Lung (tissue), 16 donors: ENCODE measurements around the gene KRTAP4-1. TPM values are rescaled to one million over a fixed set of nuclear protein-coding genes. Genes with fewer than 3 reads are reported as not detected.
"Not testable (repeated sequence)": the region's sequence is repeated elsewhere in the genome, so short reads cannot be mapped to it uniquely, and the experiment has no call there.

ENCODE experiments used
- ATAC-seq: fragments of 200-7000 bp; cut with Tn5 transposase; one replicate; pipeline ENCODE4 v1.9.1; 2020; ENCODE audit warnings: moderate number of reproducible peaks; ENCODE audit not compliant: insufficient read depth, low FRiP score
- DNase-seq, 3 donors: peaks; one replicate each; pipeline ENCODE4 v3.0.0-alpha.2; 2013 to 2017
- H3K27ac ChIP-seq, 2 donors: one replicate each; pipeline ENCODE4 v1.5.1; 2013; ENCODE audit warnings: mild to moderate bottlenecking in 2 of 2, moderate library complexity in 2 of 2, control low read depth in 1 of 2, inconsistent platforms in 1 of 2, low read depth in 1 of 2, low read length in 1 of 2
- H3K27me3 ChIP-seq, 3 donors: one replicate each; pipeline ENCODE4 v1.5.1; 2013; ENCODE audit warnings: low read length in 2 of 3; ENCODE audit not compliant: control insufficient read depth in 3 of 3, insufficient read depth in 3 of 3
- H3K36me3 ChIP-seq, 4 donors: one replicate each; pipeline ENCODE4 v1.5.1; 2013; ENCODE audit warnings: low read length in 4 of 4, mild to moderate bottlenecking in 1 of 4, moderate library complexity in 1 of 4; ENCODE audit not compliant: control insufficient read depth in 4 of 4, insufficient read depth in 4 of 4
- H3K4me1 ChIP-seq, 5 donors: one replicate each; pipeline ENCODE4 v1.5.1; 2013; ENCODE audit warnings: low read length in 5 of 5, mild to moderate bottlenecking in 2 of 5, moderate library complexity in 1 of 5; ENCODE audit not compliant: control insufficient read depth in 5 of 5, insufficient read depth in 5 of 5
- H3K4me3 ChIP-seq: one replicate; pipeline ENCODE4 v1.5.1; 2013; ENCODE audit warnings: mild to moderate bottlenecking, control low read depth, moderate library complexity
- H3K9ac ChIP-seq, 2 donors: one replicate each; pipeline ENCODE4 v1.5.1; 2013; ENCODE audit warnings: low read length in 2 of 2, control low read depth in 1 of 2; ENCODE audit not compliant: insufficient read depth in 1 of 2
- H3K9me3 ChIP-seq, 4 donors: one replicate each; pipeline ENCODE4 v1.5.1; 2013; ENCODE audit warnings: low read length in 3 of 4, mild to moderate bottlenecking in 1 of 4, moderate library complexity in 1 of 4; ENCODE audit not compliant: control insufficient read depth in 4 of 4, insufficient read depth in 3 of 4
- WGBS, 2 donors: extraction: QIAGEN DNeasy Blood & Tissue Kit; methylation state at CpG; one replicate each; pipeline ENCODE4 v1.1.7; 2013; 5-methylcytosine and 5-hydroxymethylcytosine counted together
- long read RNA-seq, 5 donors: transcript quantifications; one replicate each; lab custom pipeline, GENCODE V29; 2026
- polyA plus RNA-seq, 2 donors: library from polyadenylated mRNA; stranded (reverse); fragments of 200-250 nt; gene quantifications; one replicate each; pipeline ENCODE4 v1.2.1, GENCODE V29; 2013
- total RNA-seq, 2 donors: library from RNA; depleted of rRNA in 1 of 2; stranded (reverse); fragments of >200 nt in 1 of 2; gene quantifications; one replicate each; pipeline ENCODE4 v1.2.1, GENCODE V29; 2014 to 2021
- TF ChIP-seq, protein P1 (sequence below): IDR thresholded peaks from 2 replicates; pipeline ENCODE4 v1.5.1; 2012; ENCODE audit warnings: mild to moderate bottlenecking; ENCODE audit errors: control extremely low read depth, extremely low read depth
- donor health status: control.
- donor health status: control.
- donor health status: Bipolar disorder and iron deficiency.
- donor health status: healthy.
- donor health status: DM: yes; HTN: yes; CAD: no.

KRTAP4-1 gene
- not detected for total RNA-seq
- polyA plus RNA-seq = not detected
- long read RNA-seq, donor 1 = 0 reads
- long read RNA-seq, donor 2 = 0 reads
- long read RNA-seq, donor 3 = 0 reads
- long read RNA-seq, donor 4 = 0 reads
- long read RNA-seq, donor 5 = 0 reads

DNA sequence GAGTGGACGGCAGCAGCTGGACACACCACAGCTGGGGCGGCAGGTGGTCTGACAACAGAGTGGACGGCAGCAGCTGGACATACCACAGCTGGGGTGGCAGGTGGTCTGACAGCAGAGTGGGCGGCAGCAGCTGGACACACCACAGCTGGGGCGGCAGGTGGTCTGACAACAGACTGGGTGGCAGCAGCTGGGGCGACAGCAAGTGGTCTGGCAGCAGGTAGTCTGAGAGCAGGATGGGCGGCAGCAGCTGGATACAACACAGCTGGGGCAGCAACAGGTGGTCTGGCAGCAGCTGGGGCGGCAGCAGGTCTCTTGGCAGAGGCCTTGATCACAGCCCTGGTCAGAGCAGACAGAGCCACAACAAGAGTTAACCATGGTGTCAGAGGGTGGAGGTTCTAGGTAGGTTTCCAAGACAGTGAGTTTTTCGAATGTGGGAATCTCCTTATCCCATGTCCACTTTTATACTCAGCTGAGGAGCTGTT lies at the start of gene KRTAP4-1:
TSS of gene KRTAP4-1 (minus strand) at position 432 of the 482 bp plus-strand sequence. CDS start at position 375, 57 bp downstream.
- DNase-seq (no peak), ATAC-seq (no peak)
- Histone ChIP-seq H3K36me3 (no peaks in the 10 kb centered on the region), H3K4me3 (no peak within 1 kb of the TSS), H3K9me3 (peaks cover 0 to 5% (median 0%) of the 10 kb centered on the region in 4 donors), H3K27ac (no peak within 1 kb of the TSS), H3K9ac (no peak within 1 kb of the TSS), H3K27me3 (no peaks in the 10 kb centered on the region), H3K4me1 (no peaks in the 10 kb centered on the region)
- TF ChIP-seq, protein P1, sequence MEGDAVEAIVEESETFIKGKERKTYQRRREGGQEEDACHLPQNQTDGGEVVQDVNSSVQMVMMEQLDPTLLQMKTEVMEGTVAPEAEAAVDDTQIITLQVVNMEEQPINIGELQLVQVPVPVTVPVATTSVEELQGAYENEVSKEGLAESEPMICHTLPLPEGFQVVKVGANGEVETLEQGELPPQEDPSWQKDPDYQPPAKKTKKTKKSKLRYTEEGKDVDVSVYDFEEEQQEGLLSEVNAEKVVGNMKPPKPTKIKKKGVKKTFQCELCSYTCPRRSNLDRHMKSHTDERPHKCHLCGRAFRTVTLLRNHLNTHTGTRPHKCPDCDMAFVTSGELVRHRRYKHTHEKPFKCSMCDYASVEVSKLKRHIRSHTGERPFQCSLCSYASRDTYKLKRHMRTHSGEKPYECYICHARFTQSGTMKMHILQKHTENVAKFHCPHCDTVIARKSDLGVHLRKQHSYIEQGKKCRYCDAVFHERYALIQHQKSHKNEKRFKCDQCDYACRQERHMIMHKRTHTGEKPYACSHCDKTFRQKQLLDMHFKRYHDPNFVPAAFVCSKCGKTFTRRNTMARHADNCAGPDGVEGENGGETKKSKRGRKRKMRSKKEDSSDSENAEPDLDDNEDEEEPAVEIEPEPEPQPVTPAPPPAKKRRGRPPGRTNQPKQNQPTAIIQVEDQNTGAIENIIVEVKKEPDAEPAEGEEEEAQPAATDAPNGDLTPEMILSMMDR = no peak
- 75% methylated on average over 9 of the region's 9 CpGs for WGBS, 2 donors

DNA sequence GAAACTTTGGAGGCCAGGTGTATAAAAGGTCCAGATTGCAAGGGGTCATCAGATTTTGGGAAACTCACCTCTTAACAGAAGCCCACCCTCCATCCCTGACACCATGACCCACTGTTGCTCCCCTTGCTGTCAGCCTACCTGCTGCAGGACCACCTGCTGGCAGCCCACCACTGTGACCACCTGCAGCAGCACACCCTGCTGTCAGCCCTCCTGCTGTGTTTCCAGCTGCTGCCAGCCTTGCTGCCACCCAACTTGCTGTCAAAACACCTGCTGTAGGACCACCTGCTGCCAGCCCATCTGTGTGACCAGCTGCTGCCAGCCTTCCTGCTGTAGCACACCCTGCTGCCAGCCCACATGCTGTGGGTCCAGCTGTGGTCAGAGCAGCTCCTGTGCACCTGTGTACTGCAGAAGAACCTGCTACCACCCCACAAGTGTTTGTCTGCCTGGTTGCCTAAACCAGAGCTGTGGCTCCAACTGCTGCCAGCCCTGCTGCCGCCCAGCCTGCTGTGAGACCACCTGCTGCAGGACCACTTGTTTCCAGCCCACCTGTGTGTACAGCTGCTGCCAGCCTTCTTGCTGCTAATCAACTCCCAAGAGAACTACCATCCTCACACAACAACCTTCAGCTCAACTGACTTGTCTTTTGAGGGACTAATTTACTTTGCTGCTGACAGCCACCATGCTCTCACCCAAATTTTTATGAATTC lies 47.8 kb upstream of the KRTAP4-1 start, which contains the start of gene KRTAP9-3:
TSS of gene KRTAP9-3 (plus strand) at position 51 of the 707 bp plus-strand sequence. CDS start at position 104, 53 bp downstream.
- WGBS, 2 donors = 80 to 83% methylated on average over 1 of the region's 1 CpG

DNA sequence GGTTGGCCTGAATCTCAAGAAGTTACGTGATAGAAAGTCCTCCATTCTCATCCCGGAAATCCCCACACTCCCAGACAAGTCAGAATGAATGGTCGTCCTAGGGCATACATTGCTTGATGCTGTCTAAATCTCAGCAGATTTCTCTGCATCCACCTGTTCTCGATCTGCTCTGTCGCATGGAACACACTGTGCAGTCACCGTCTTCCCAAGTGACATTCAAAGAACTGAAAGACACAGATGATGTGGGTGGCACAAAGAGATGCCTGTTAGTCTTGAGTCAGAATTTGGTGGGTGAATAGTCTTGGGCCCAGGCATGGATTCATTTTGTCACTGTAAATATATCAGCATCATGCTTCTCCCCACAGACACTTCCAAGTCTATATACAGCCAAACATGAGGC lies 47.0 kb upstream of the KRTAP4-1 start:
- TF ChIP-seq, protein P1 = no peak
- H3K27ac ChIP-seq = no peak overlapping the region
- DNase-seq (no peak), ATAC-seq (no peak)
- no peaks in the 10 kb centered on the region for H3K36me3 ChIP-seq
- no peak overlapping the region for H3K4me3 ChIP-seq
- H3K9ac ChIP-seq = no peak overlapping the region
- WGBS, 2 donors = 89% methylated on average over 6 of the region's 6 CpGs
- H3K27me3 ChIP-seq = peaks cover 0 to 10% (median 0%) of the 10 kb centered on the region in 3 donors
- no peaks in the 10 kb centered on the region for H3K9me3 ChIP-seq
- H3K4me1 ChIP-seq = no peaks in the 10 kb centered on the region

More for the DNA sequence above, 47.8 kb upstream of the KRTAP4-1 start, which contains the start of gene KRTAP9-3:
- not testable (repeated sequence) for H3K4me1 ChIP-seq, H3K9ac ChIP-seq, ATAC-seq, H3K4me3 ChIP-seq, H3K27me3 ChIP-seq, H3K27ac ChIP-seq, H3K9me3 ChIP-seq, H3K36me3 ChIP-seq, DNase-seq

DNA sequence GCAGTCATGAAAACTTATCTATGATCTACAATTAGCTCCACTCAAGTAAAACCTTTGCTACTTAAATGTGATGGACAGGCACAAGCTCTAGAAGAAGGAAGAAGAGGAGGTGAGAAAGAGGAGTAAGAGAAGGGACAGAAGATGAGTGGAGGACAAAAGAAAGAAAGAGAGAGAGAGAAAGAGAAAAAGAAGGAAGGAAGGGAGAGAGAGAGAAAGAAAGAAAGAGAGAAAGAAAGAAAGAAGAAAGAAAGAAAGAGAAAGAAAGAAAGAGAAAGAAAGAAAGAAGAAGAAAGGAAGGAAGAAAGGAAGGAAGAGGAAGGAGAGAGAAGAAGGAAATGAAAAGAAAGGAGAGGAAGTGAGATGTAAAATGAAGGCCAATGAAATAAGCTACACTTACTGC lies 45.4 kb upstream of the KRTAP4-1 start:
- ATAC-seq (no peak), DNase-seq (no peak)
- TF ChIP-seq, protein P1 = no peak
- H3K9me3 ChIP-seq = peaks cover 0 to 2% (median 0%) of the 10 kb centered on the region in 4 donors
- H3K27me3 ChIP-seq = peaks cover 0 to 10% (median 0%) of the 10 kb centered on the region in 3 donors
- no peaks in the 10 kb centered on the region for H3K4me1 ChIP-seq
- H3K4me3 ChIP-seq = no peak overlapping the region
- H3K9ac ChIP-seq = no peak overlapping the region
- H3K36me3 ChIP-seq = no peaks in the 10 kb centered on the region
- no peak overlapping the region for H3K27ac ChIP-seq

DNA sequence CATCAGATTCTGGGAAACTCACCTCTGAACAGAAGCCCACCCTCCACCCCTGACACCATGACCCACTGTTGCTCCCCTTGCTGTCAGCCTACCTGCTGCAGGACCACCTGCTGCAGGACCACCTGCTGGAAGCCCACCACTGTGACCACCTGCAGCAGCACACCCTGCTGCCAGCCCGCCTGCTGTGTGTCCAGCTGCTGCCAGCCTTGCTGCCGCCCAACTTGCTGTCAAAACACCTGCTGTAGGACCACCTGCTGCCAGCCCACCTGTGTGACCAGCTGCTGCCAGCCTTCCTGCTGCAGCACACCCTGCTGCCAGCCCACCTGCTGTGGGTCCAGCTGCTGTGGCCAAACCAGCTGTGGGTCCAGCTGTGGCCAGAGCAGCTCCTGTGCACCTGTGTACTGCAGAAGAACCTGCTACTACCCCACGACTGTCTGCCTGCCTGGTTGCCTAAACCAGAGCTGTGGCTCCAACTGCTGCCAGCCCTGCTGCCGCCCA lies 41.9 kb upstream of the KRTAP4-1 start, which contains the start of gene KRTAP9-2:
TSS of gene KRTAP9-2 (plus strand) at position 51 of the 498 bp plus-strand sequence. CDS start at position 58, 7 bp downstream.
- not testable (repeated sequence) for H3K36me3 ChIP-seq, H3K27me3 ChIP-seq, H3K27ac ChIP-seq, DNase-seq, H3K9me3 ChIP-seq, H3K4me3 ChIP-seq, ATAC-seq, H3K9ac ChIP-seq, H3K4me1 ChIP-seq
- 63 to 92% methylated on average over 2 to 3 of the region's 4 CpGs for WGBS, 2 donors
